Uterus (tissue), 4 donors: ENCODE measurements around the gene MAP3K3. TPM values are rescaled to one million over a fixed set of nuclear protein-coding genes. Genes with fewer than 3 reads are reported as not detected.

ENCODE experiments used
- DNase-seq, 2 donors: peaks; one replicate each; pipeline ENCODE4 v3.0.0-alpha.2; 2019 to 2020
- H3K27ac ChIP-seq, 2 donors: fragments of 200-600 bp; sonication (generic); 1 replicate in 1 of 2; 2 replicates in 1 of 2; pipeline ENCODE4 v1.5.1; 2016 to 2018
- H3K27me3 ChIP-seq, 2 donors: fragments of 200-600 bp; sonication (generic); one replicate each; pipeline ENCODE4 v1.5.1; 2018 to 2019; ENCODE audit warnings: control low read depth in 1 of 2
- H3K36me3 ChIP-seq, 2 donors: fragments of 200-600 bp; sonication (generic); one replicate each; pipeline ENCODE4 v1.5.1; 2019; ENCODE audit warnings: control low read depth in 1 of 2
- H3K4me1 ChIP-seq, 2 donors: fragments of 200-600 bp; sonication (generic); one replicate each; pipeline ENCODE4 v1.5.1; 2018 to 2019; ENCODE audit warnings: control low read depth in 1 of 2
- H3K4me3 ChIP-seq, 2 donors: fragments of 200-600 bp; sonication (generic); 1 replicate in 1 of 2; 2 replicates in 1 of 2; pipeline ENCODE4 v1.5.1; 2018 to 2019; ENCODE audit warnings: mild to moderate bottlenecking in 1 of 2
- H3K9me3 ChIP-seq, 2 donors: fragments of 200-600 bp; sonication (generic); one replicate each; pipeline ENCODE4 v1.5.1; 2019; ENCODE audit warnings: control low read depth in 1 of 2
- CTCF ChIP-seq, 4 experiments: fragments of 200-600 bp in 2 of 4; fragments of 450-650 bp in 2 of 4; sonication (generic) in 2 of 4; IDR thresholded peaks; one replicate each; pipeline ENCODE4 v1.5.1; 2016 to 2019; ENCODE audit warnings: antibody characterized with exemption in 4 of 4, mild to moderate bottlenecking in 2 of 4, moderate library complexity in 1 of 4
- POLR2A ChIP-seq, 2 donors: fragments of 450-650 bp; IDR thresholded peaks; one replicate each; pipeline ENCODE4 v1.6.1; 2016; ENCODE audit warnings: antibody characterized with exemption in 2 of 2, mild to moderate bottlenecking in 1 of 2, moderate library complexity in 1 of 2
- intact Hi-C: fragments of 100-400 bp; cut with DNase I; formaldehyde crosslinking; loops from one replicate; pipeline ENCODE4 v1.15.1; 2023; ENCODE audit warnings: low total_unique reads
- total RNA-seq, 4 donors: library from RNA; depleted of rRNA in 3 of 4; stranded (reverse); fragments of >200 nt in 3 of 4; gene quantifications; one replicate each; pipeline versions ENCODE4 v1.1.0 to v1.2.4, GENCODE V29; 2014 to 2023
- donor health status: DM: yes; HTN: yes; CAD: no.

The MAP3K3 gene
- total RNA-seq, 4 donors from 2014 or later: 31.5 to 63.0 (median 56.3) TPM

- Histone ChIP-seq H3K9me3 (no peaks in the 10 kb centered on the region), H3K4me1 (peaks cover 7% of the 10 kb centered on the region in 2 donors), H3K4me3 (no peak overlapping the region), H3K27ac (no peak overlapping the region), H3K36me3 (no peaks in the 10 kb centered on the region), H3K27me3 (no peaks in the 10 kb centered on the region)
- DNase-seq: no peak
- intact Hi-C loops: no loop called here
- TF ChIP-seq POLR2A (IDR thresholded peaks at IDR 0.05) (no peak), CTCF (IDR thresholded peaks at IDR 0.05) (no peak)
These were observed 7.4 kb downstream of the MAP3K3 start for GRCh38 chr17:63629627-63630026.

GRCh38 chr17:63631062-63631461 lies 8.8 kb downstream of the MAP3K3 start:
- Histone ChIP-seq H3K4me3 (no peak overlapping the region), H3K9me3 (no peaks in the 10 kb centered on the region), H3K27ac (no peak overlapping the region), H3K27me3 (no peaks in the 10 kb centered on the region), H3K36me3 (no peaks in the 10 kb centered on the region), H3K4me1 (peaks cover 0 to 7% of the 10 kb centered on the region in 2 donors)
- DNase-seq: no peak
- intact Hi-C loops: no loop called here
- TF ChIP-seq POLR2A (IDR thresholded peaks at IDR 0.05) (no peak), CTCF (IDR thresholded peaks at IDR 0.05) (no peak)

GRCh38 chr17:63631626-63632025 lies 9.4 kb downstream of the MAP3K3 start:
- peaks cover 0 to 2% of the 10 kb centered on the region in 2 donors for H3K4me1 ChIP-seq
- no peaks in the 10 kb centered on the region for H3K36me3 ChIP-seq
- intact Hi-C loops: no loop called here
- no peak overlapping the region for H3K27ac ChIP-seq
- TF ChIP-seq POLR2A (IDR thresholded peaks at IDR 0.05) (no peak), CTCF (IDR thresholded peaks at IDR 0.05) (no peak)
- no peak for DNase-seq
- no peaks in the 10 kb centered on the region for H3K27me3 ChIP-seq
- no peak overlapping the region for H3K4me3 ChIP-seq
- H3K9me3 ChIP-seq: no peaks in the 10 kb centered on the region

- Histone ChIP-seq H3K4me3 (no peak overlapping the region), H3K4me1 (no peaks in the 10 kb centered on the region), H3K9me3 (no peaks in the 10 kb centered on the region), H3K27me3 (no peaks in the 10 kb centered on the region), H3K27ac (peak overlapping the region in 1 of 2 donors; percentile 18), H3K36me3 (no peaks in the 10 kb centered on the region)
- intact Hi-C loops: no loop called here
- DNase-seq: no peak
- TF ChIP-seq CTCF (IDR thresholded peaks at IDR 0.05): no peak
- TF ChIP-seq POLR2A (IDR thresholded peaks at IDR 0.05): no peak
These were observed 11.5 kb downstream of the MAP3K3 start for GRCh38 chr17:63633742-63634141.

- TF ChIP-seq POLR2A (IDR thresholded peaks at IDR 0.05): no peak
- TF ChIP-seq CTCF (IDR thresholded peaks at IDR 0.05): no peak
- H3K36me3 ChIP-seq: no peaks in the 10 kb centered on the region
- intact Hi-C loops: no loop called here
- H3K27me3 ChIP-seq: no peaks in the 10 kb centered on the region
- no peaks in the 10 kb centered on the region for H3K9me3 ChIP-seq
- peak overlapping the region in 1 of 2 donors; percentile 18 for H3K27ac ChIP-seq
- H3K4me3 ChIP-seq: no peak overlapping the region
- no peaks in the 10 kb centered on the region for H3K4me1 ChIP-seq
- no peak for DNase-seq
These were observed 11.9 kb downstream of the MAP3K3 start for GRCh38 chr17:63634163-63634562.
